K562 (cell line): ENCODE data around the gene NPIPA3.
"Not testable (repeated sequence)": the region's sequence is repeated elsewhere in the genome, so short reads cannot be mapped to it uniquely, and the experiment has no call there.

ENCODE experiments used
- ARID2 ChIP-seq: fragments of 450-650 bp; IDR thresholded peaks from 2 replicates; pipeline ENCODE4 v1.6.1; 2017; ENCODE audit warnings: antibody characterized with exemption, mild to moderate bottlenecking
- ATF1 ChIP-seq, 2 experiments: fragments of 450-650 bp in 1 of 2; IDR thresholded peaks; 2 replicates each; pipeline ENCODE4 v1.6.1; 2016; ENCODE audit warnings: missing compliant biosample characterization in 1 of 2, missing genetic modification characterization in 1 of 2
- EZH2 ChIP-seq: IDR thresholded peaks from 2 replicates; pipeline ENCODE4 v1.6.1; 2012; ENCODE audit warnings: low read depth, mild to moderate bottlenecking, inconsistent platforms, low read length, borderline replicate concordance
- FIP1L1 ChIP-seq: fragments of 200-400 bp; formaldehyde crosslinking; IDR thresholded peaks from 2 replicates; pipeline ENCODE4 v1.6.1; 2018; ENCODE audit warnings: mild to moderate bottlenecking, low read depth, low read length; ENCODE audit not compliant: poor library complexity, severe bottlenecking
- FOS ChIP-seq: IDR thresholded peaks from 3 replicates; pipeline ENCODE4 v1.6.1; 2011; ENCODE audit not compliant: insufficient read length; ENCODE audit errors: extremely low read depth
- HDAC6 ChIP-seq: IDR thresholded peaks from 2 replicates; pipeline ENCODE4 v1.6.1; 2012; ENCODE audit warnings: low read depth, mild to moderate bottlenecking, control low read depth, inconsistent platforms, low read length, moderate library complexity
- MBD1 ChIP-seq: fragments of 250-450 bp; sonication (Bioruptor Pico); IDR thresholded peaks from 2 replicates; pipeline ENCODE4 v1.8.0; 2022; ENCODE audit warnings: inconsistent platforms
- MECOM ChIP-seq: fragments of 250-450 bp; sonication (Bioruptor Pico); IDR thresholded peaks from 2 replicates; pipeline ENCODE4 v1.8.0; 2022; ENCODE audit warnings: inconsistent platforms
- RBM15 ChIP-seq: fragments of 200-400 bp; formaldehyde crosslinking; IDR thresholded peaks from 2 replicates; pipeline ENCODE4 v1.6.1; 2018; ENCODE audit warnings: mild to moderate bottlenecking, low read length, moderate library complexity; ENCODE audit not compliant: insufficient read depth
- SIRT6 ChIP-seq: IDR thresholded peaks from one replicate; pipeline ENCODE4 v1.6.1; 2012; ENCODE audit warnings: low read depth, mild to moderate bottlenecking, control low read depth, inconsistent platforms, low read length, moderate library complexity
- SMAD3 ChIP-seq: fragments of 450-650 bp; formaldehyde crosslinking; conservative IDR thresholded peaks from 2 replicates; pipeline ENCODE4 v1.4.0; 2020; ENCODE audit warnings: mild to moderate bottlenecking
- SRF ChIP-seq, 2 experiments: fragments of 250-450, 450-650 bp in 1 of 2; sonication (Bioruptor Pico) in 1 of 2; sonication (generic) in 1 of 2; formaldehyde crosslinking; IDR thresholded peaks; 2 replicates each; pipeline versions ENCODE4 v1.5.0 to v1.5.1; 2020 to 2022; ENCODE audit warnings: mild to moderate bottlenecking in 1 of 2, missing genetic modification reagents in 1 of 2
- USF2 ChIP-seq: sonication (generic); formaldehyde crosslinking; IDR thresholded peaks from 2 replicates; pipeline ENCODE4 v1.5.0; 2020; ENCODE audit warnings: missing genetic modification reagents
- ZNF609 ChIP-seq: sonication (generic); formaldehyde crosslinking; IDR thresholded peaks from 2 replicates; pipeline ENCODE4 v1.8.1; 2023; ENCODE audit warnings: missing genetic modification reagents, mild to moderate bottlenecking, borderline replicate concordance

GRCh38 chr16:14685870-14686793 lies 17.1 kb upstream of the NPIPA3 start:
- not testable (repeated sequence) for TF ChIP-seq FOS; EZH2; SMAD3 (CRISPR knock-in tag); MBD1 (CRISPR knock-in tag); ZNF609; ATF1 (CRISPR knock-in tag; IDR thresholded peaks at IDR 0.05); ATF1 (tag; IDR thresholded peaks at IDR 0.05); RBM15; HDAC6; FIP1L1; ARID2; MECOM; SRF (CRISPR knock-in tag; IDR thresholded peaks at IDR 0.05); USF2; SIRT6
